CD14-positive monocyte (primary cell): ENCODE results near the gene MACROD1. TPM values are rescaled to one million over a fixed set of nuclear protein-coding genes. Genes with fewer than 3 reads are reported as not detected.
A peak's percentile ranks its signal among the peaks of the same experiment; 100 is the strongest.

Source experiments
- DNase-seq, 3 donors: peaks; one replicate each; pipeline ENCODE4 v3.0.0-alpha.2; 2011 to 2022
- H2AFZ ChIP-seq: 2 replicates; pipeline ENCODE4 v1.6.0; 2012; ENCODE audit warnings: mild to moderate bottlenecking, low read depth, low read length, inconsistent platforms; ENCODE audit not compliant: insufficient read depth, poor library complexity, severe bottlenecking
- H3K27ac ChIP-seq, 2 donors: 1 replicate in 1 of 2; 2 replicates in 1 of 2; pipeline ENCODE4 v1.5.1; 2012 to 2013; ENCODE audit warnings: low read length in 2 of 2, control low read depth in 1 of 2, inconsistent platforms in 1 of 2, low read depth in 1 of 2, mild to moderate bottlenecking in 1 of 2
- H3K27me3 ChIP-seq, 2 donors: one replicate each; pipeline versions ENCODE4 v1.6.0 to v1.6.1; 2011 to 2013; ENCODE audit warnings: low read length in 2 of 2; ENCODE audit not compliant: control insufficient read depth in 2 of 2, insufficient read depth in 2 of 2
- H3K36me3 ChIP-seq, 2 donors: replicated peaks in 1 of 2; 1 replicate in 1 of 2; 2 replicates in 1 of 2; pipeline versions ENCODE4 v1.5.1 to v1.6.1; 2012 to 2013; ENCODE audit warnings: low read length in 2 of 2, control low read depth in 1 of 2, inconsistent platforms in 1 of 2, mild to moderate bottlenecking in 1 of 2; ENCODE audit not compliant: insufficient read depth in 2 of 2, control insufficient read depth in 1 of 2
- H3K4me1 ChIP-seq, 2 donors: 1 replicate in 1 of 2; 2 replicates in 1 of 2; pipeline versions ENCODE4 v1.5.1 to v1.6.1; 2012 to 2013; ENCODE audit warnings: low read length in 2 of 2, control low read depth in 1 of 2, inconsistent platforms in 1 of 2, mild to moderate bottlenecking in 1 of 2, moderate library complexity in 1 of 2; ENCODE audit not compliant: insufficient read depth in 2 of 2, control insufficient read depth in 1 of 2
- H3K4me2 ChIP-seq: replicated peaks from 2 replicates; pipeline ENCODE3; 2012; ENCODE audit warnings: low read length, moderate library complexity, mild to moderate bottlenecking; ENCODE audit not compliant: poor library complexity, severe bottlenecking; ENCODE audit errors: extremely low read depth
- H3K4me3 ChIP-seq, 3 experiments: fragments of 200-600 bp in 1 of 3; sonication (generic) in 1 of 3; replicated peaks in 1 of 3; 1 replicate in 2 of 3; 2 replicates in 1 of 3; pipeline ENCODE4 v1.5.1; 2011 to 2013; ENCODE audit warnings: low read length in 3 of 3, mild to moderate bottlenecking in 3 of 3, control low read depth in 2 of 3, low read depth in 2 of 3, inconsistent platforms in 1 of 3, moderate library complexity in 1 of 3
- H3K79me2 ChIP-seq: 2 replicates; pipeline ENCODE4 v1.6.0; 2012; ENCODE audit warnings: mild to moderate bottlenecking, control low read depth, inconsistent platforms, low read length, moderate library complexity; ENCODE audit not compliant: insufficient read depth
- H3K9ac ChIP-seq: 2 replicates; pipeline ENCODE4 v1.6.0; 2017; ENCODE audit warnings: low read length, mild to moderate bottlenecking; ENCODE audit not compliant: insufficient read depth, poor library complexity, severe bottlenecking
- H3K9me3 ChIP-seq, 2 donors: replicated peaks in 1 of 2; 1 replicate in 1 of 2; 2 replicates in 1 of 2; pipeline versions ENCODE4 v1.5.1 to v1.6.1; 2012 to 2013; ENCODE audit warnings: low read length in 2 of 2, control low read depth in 1 of 2; ENCODE audit not compliant: control insufficient read depth in 1 of 2, insufficient read depth in 1 of 2
- H4K20me1 ChIP-seq: 2 replicates; pipeline ENCODE4 v1.6.0; 2012; ENCODE audit warnings: mild to moderate bottlenecking, low read length, control low read depth, moderate library complexity; ENCODE audit not compliant: insufficient read depth
- H3K27ac Mint-ChIP-seq, 7 donors: one replicate each; pipeline ENCODE4 v1.8.0; 2020; ENCODE audit warnings: mild to moderate bottlenecking in 7 of 7, mixed read lengths in 7 of 7, moderate library complexity in 6 of 7, inconsistent platforms in 2 of 7
- H3K27me3 Mint-ChIP-seq, 3 donors: one replicate each; pipeline ENCODE4 v1.8.0; 2021 to 2022; ENCODE audit warnings: low read depth in 3 of 3, mild to moderate bottlenecking in 3 of 3, mixed read lengths in 3 of 3, moderate library complexity in 3 of 3, inconsistent platforms in 1 of 3
- H3K36me3 Mint-ChIP-seq, 2 donors: one replicate each; pipeline ENCODE4 v1.8.0; 2020; ENCODE audit warnings: mixed read lengths in 2 of 2, inconsistent platforms in 1 of 2, mild to moderate bottlenecking in 1 of 2
- H3K4me1 Mint-ChIP-seq: one replicate; pipeline ENCODE4 v1.8.0; 2020; ENCODE audit warnings: mild to moderate bottlenecking, mixed read lengths
- H3K4me3 Mint-ChIP-seq, 2 donors: one replicate each; pipeline ENCODE4 v1.8.0; 2020; ENCODE audit warnings: mild to moderate bottlenecking in 2 of 2, mixed read lengths in 2 of 2, moderate library complexity in 1 of 2
- H3K9me3 Mint-ChIP-seq, 7 donors: one replicate each; pipeline ENCODE4 v1.8.0; 2020 to 2022; ENCODE audit warnings: mixed read lengths in 7 of 7, mild to moderate bottlenecking in 6 of 7, moderate library complexity in 6 of 7, inconsistent platforms in 2 of 7
- WGBS: methylation state at CpG from one replicate; pipeline ENCODE4 v1.1.5; 2013; ENCODE audit warnings: missing lambda C conversion rate; ENCODE audit not compliant: insufficient coverage; 5-methylcytosine and 5-hydroxymethylcytosine counted together
- intact Hi-C, 2 donors: fragments of 100-400 bp; cut with micrococcal nuclease; formaldehyde crosslinking; loops; one replicate each; pipeline versions ENCODE4 v1.15.0 to v1.15.1; 2023
- polyA plus RNA-seq, 3 donors: library from polyadenylated mRNA; depleted of rRNA in 1 of 3; unstranded in 2 of 3; stranded (reverse) in 1 of 3; fragments of 300-500 nt in 2 of 3; fragments of >200 nt in 1 of 3; fragmentation: Illumina TruSeq in 2 of 3; gene quantifications; 1 replicate in 2 of 3; 2 replicates in 1 of 3; pipeline ENCODE4 v1.2.3, GENCODE V29; 2012 to 2021
- TF ChIP-seq, protein P1 (sequence below): fragments of 200-600 bp; IDR thresholded peaks from one replicate; pipeline ENCODE4 v1.8.0; 2022; ENCODE audit warnings: antibody characterized with exemption, mild to moderate bottlenecking

The MACROD1 gene
- polyA plus RNA-seq, 3 donors = 1.5 to 2.4 (median 2.2) TPM

DNA sequence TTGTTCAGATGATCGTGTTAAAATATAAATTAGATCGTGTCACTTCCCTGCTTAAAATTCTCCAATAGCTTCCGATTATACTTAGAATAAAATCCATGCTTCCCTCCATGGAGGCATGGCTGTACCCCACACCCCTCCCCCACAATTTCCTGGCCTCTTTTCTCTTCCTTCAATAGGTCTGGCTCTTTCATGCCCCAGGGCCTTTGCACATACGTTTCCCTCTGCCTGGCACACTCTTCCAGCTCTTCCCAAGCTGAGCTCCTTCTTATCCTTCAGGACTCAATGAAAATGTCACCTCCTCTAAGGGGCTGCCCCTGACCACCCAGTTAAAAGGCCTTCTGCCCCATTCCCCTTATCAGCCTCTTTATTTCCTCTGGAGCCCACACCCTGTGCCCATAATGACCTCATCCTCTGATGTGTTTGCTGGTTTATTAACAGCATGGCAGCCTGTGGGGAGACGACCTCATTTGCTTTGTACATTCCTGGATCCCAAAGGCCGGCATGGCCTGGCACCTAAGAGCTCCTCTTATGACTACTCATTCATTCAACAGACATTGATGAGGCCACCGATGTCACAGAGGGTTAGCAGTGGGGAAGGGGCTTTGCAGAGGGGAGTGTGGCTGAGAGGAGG lies 139.2 kb downstream of the MACROD1 start:
- DNase-seq = no peak
- TF ChIP-seq, protein P1, sequence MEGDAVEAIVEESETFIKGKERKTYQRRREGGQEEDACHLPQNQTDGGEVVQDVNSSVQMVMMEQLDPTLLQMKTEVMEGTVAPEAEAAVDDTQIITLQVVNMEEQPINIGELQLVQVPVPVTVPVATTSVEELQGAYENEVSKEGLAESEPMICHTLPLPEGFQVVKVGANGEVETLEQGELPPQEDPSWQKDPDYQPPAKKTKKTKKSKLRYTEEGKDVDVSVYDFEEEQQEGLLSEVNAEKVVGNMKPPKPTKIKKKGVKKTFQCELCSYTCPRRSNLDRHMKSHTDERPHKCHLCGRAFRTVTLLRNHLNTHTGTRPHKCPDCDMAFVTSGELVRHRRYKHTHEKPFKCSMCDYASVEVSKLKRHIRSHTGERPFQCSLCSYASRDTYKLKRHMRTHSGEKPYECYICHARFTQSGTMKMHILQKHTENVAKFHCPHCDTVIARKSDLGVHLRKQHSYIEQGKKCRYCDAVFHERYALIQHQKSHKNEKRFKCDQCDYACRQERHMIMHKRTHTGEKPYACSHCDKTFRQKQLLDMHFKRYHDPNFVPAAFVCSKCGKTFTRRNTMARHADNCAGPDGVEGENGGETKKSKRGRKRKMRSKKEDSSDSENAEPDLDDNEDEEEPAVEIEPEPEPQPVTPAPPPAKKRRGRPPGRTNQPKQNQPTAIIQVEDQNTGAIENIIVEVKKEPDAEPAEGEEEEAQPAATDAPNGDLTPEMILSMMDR = no peak
- Mint-ChIP-seq H3K36me3 (no peaks in the 10 kb centered on the region), H3K4me1 (peaks cover 20% of the 10 kb centered on the region), H3K27me3 (peaks cover 4 to 8% (median 5%) of the 10 kb centered on the region in 3 donors), H3K4me3 (no peak overlapping the region), H3K9me3 (no peaks in the 10 kb centered on the region), H3K27ac (peak overlapping the region in 2 of 7 donors; percentile 32 to 55)
- H3K4me2 ChIP-seq = no peak overlapping the region
- no peaks in the 10 kb centered on the region for H3K79me2 ChIP-seq
- no peak overlapping the region for H3K4me3 ChIP-seq
- H4K20me1 ChIP-seq = no peaks in the 10 kb centered on the region
- no peaks in the 10 kb centered on the region for H3K9me3 ChIP-seq
- H3K27me3 ChIP-seq = no peaks in the 10 kb centered on the region
- no peak overlapping the region for H3K27ac ChIP-seq
- intact Hi-C loops = no loop called here
- peaks cover 23 to 25% of the 10 kb centered on the region in 2 donors for H3K4me1 ChIP-seq
- 100% methylated on average over 2 of the region's 7 CpGs for WGBS
- H3K9ac ChIP-seq = no peak overlapping the region
- H3K36me3 ChIP-seq = no peaks in the 10 kb centered on the region
- no peak overlapping the region for H2AFZ ChIP-seq

DNA sequence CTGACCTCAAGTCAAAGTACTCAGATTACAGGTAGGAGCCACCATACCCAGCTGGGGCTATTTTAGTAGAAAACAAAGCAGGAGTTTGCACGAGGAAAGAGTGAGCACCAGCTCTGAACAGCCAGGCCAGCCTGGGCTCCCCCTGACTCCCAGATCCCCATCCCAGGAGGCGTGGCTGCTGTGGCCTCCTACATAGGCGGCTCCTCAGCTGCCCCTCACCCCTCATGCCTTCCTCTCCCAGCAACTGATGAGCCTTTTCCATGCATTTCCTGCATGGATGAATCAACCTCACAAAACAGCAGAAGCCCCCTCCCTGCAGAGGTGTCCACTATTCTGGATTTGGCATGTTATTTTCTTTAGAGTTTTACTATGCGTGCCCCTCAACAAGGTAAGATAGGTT lies 140.7 kb downstream of the MACROD1 start:
- Mint-ChIP-seq H3K27me3 (peaks cover 4 to 11% (median 6%) of the 10 kb centered on the region in 3 donors), H3K9me3 (no peaks in the 10 kb centered on the region), H3K4me1 (peaks cover 22% of the 10 kb centered on the region), H3K27ac (peak overlapping the region in 3 of 7 donors; percentile 15 to 41 (median 25)), H3K36me3 (no peaks in the 10 kb centered on the region), H3K4me3 (no peak overlapping the region)
- WGBS = 87% methylated on average over 3 of the region's 4 CpGs
- no peak overlapping the region for H2AFZ ChIP-seq
- H4K20me1 ChIP-seq = no peaks in the 10 kb centered on the region
- peaks cover 23 to 25% of the 10 kb centered on the region in 2 donors for H3K4me1 ChIP-seq
- TF ChIP-seq, protein P1 = no peak
- H3K9ac ChIP-seq = no peak overlapping the region
- H3K27me3 ChIP-seq = no peaks in the 10 kb centered on the region
- H3K4me3 ChIP-seq = no peak overlapping the region
- intact Hi-C loops = no loop called here
- no peak overlapping the region for H3K4me2 ChIP-seq
- no peaks in the 10 kb centered on the region for H3K36me3 ChIP-seq
- no peak overlapping the region for H3K27ac ChIP-seq
- H3K79me2 ChIP-seq = no peaks in the 10 kb centered on the region
- H3K9me3 ChIP-seq = no peaks in the 10 kb centered on the region
- DNase-seq = no peak
